HL-60 (cell line): ENCODE measurements around the gene AK4.

ENCODE experiments used
- DNase-seq, 2 experiments: peaks; one replicate each; pipeline ENCODE4 v3.0.0-alpha.2; 2010 to 2020; ENCODE audit warnings: low read depth in 1 of 2, low spot score in 1 of 2
- H3K27ac ChIP-seq: fragments of 250-450 bp; sonication (Bioruptor Pico); replicated peaks from 2 replicates; pipeline ENCODE4 v1.5.1; 2020; ENCODE audit warnings: mild to moderate bottlenecking, moderate library complexity
- H3K27me3 ChIP-seq: fragments of 250-450 bp; sonication (Bioruptor Pico); 2 replicates; pipeline ENCODE4 v1.5.1; 2021; ENCODE audit warnings: mild to moderate bottlenecking, moderate library complexity; ENCODE audit not compliant: insufficient read depth, poor library complexity, severe bottlenecking
- H3K4me3 ChIP-seq: replicated peaks from 2 replicates; pipeline ENCODE4 v1.5.1; 2011; ENCODE audit warnings: mild to moderate bottlenecking, control low read depth, low read length; ENCODE audit not compliant: insufficient read depth
- CTCF ChIP-seq: IDR thresholded peaks from one replicate; pipeline ENCODE4 v1.5.1; 2011; ENCODE audit warnings: low read length, control low read depth, inconsistent platforms; ENCODE audit not compliant: insufficient read depth
- GABPA ChIP-seq: IDR thresholded peaks from 2 replicates; pipeline ENCODE4 v1.6.1; 2012; ENCODE audit warnings: low read depth
- POLR2AphosphoS5 ChIP-seq: IDR thresholded peaks from 2 replicates; pipeline ENCODE4 v1.6.1; 2012; ENCODE audit warnings: low read depth
- SPI1 ChIP-seq: IDR thresholded peaks from 2 replicates; pipeline ENCODE4 v1.6.1; 2012; ENCODE audit warnings: low read depth, mild to moderate bottlenecking, borderline replicate concordance
- TF ChIP-seq, protein P1 (sequence below): IDR thresholded peaks from 2 replicates; pipeline ENCODE4 v1.6.1; 2012; ENCODE audit warnings: low read depth; ENCODE audit not compliant: insufficient replicate concordance

Gene AK4

GRCh38 chr1:65277605-65278347, 129.8 kb downstream of the AK4 start:
- H3K27ac ChIP-seq, result no peak overlapping the region
- H3K27me3 ChIP-seq, result peaks cover 2% of the 10 kb centered on the region
- DNase-seq, result no peak
- no peak overlapping the region for H3K4me3 ChIP-seq
- TF ChIP-seq GABPA (no peak), SPI1 (no peak)

- TF ChIP-seq GABPA, result no peak
- no peak for TF ChIP-seq CTCF
- TF ChIP-seq SPI1, result no peak
- TF ChIP-seq, protein P1, sequence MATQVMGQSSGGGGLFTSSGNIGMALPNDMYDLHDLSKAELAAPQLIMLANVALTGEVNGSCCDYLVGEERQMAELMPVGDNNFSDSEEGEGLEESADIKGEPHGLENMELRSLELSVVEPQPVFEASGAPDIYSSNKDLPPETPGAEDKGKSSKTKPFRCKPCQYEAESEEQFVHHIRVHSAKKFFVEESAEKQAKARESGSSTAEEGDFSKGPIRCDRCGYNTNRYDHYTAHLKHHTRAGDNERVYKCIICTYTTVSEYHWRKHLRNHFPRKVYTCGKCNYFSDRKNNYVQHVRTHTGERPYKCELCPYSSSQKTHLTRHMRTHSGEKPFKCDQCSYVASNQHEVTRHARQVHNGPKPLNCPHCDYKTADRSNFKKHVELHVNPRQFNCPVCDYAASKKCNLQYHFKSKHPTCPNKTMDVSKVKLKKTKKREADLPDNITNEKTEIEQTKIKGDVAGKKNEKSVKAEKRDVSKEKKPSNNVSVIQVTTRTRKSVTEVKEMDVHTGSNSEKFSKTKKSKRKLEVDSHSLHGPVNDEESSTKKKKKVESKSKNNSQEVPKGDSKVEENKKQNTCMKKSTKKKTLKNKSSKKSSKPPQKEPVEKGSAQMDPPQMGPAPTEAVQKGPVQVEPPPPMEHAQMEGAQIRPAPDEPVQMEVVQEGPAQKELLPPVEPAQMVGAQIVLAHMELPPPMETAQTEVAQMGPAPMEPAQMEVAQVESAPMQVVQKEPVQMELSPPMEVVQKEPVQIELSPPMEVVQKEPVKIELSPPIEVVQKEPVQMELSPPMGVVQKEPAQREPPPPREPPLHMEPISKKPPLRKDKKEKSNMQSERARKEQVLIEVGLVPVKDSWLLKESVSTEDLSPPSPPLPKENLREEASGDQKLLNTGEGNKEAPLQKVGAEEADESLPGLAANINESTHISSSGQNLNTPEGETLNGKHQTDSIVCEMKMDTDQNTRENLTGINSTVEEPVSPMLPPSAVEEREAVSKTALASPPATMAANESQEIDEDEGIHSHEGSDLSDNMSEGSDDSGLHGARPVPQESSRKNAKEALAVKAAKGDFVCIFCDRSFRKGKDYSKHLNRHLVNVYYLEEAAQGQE, result no peak
- no peak for TF ChIP-seq POLR2AphosphoS5
- Histone ChIP-seq H3K27ac (no peak overlapping the region), H3K27me3 (peaks cover 2% of the 10 kb centered on the region), H3K4me3 (no peak overlapping the region)
- no peak for DNase-seq
Observed at GRCh38 chr1:65278376-65279069, 130.5 kb downstream of the AK4 start.

GRCh38 chr1:65279070-65279779, 131.2 kb downstream of the AK4 start:
- Histone ChIP-seq H3K27me3 (no peaks in the 10 kb centered on the region), H3K4me3 (no peak overlapping the region), H3K27ac (no peak overlapping the region)
- TF ChIP-seq SPI1, result no peak
- TF ChIP-seq, protein P1, result no peak
- TF ChIP-seq POLR2AphosphoS5, result no peak
- no peak for TF ChIP-seq CTCF
- no peak for TF ChIP-seq GABPA
- no peak for DNase-seq
